IMR-90 (cell line): Measurements from ENCODE around the gene DNAJC30. TPM values are rescaled to one million over a fixed set of nuclear protein-coding genes. Genes with fewer than 3 reads are reported as not detected.

Experiments used
- ATAC-seq: fragments of 200-7000 bp; cut with Tn5 transposase; 2 replicates; pipeline ENCODE4 v1.9.1; 2020; ENCODE audit warnings: low read depth, mild to moderate bottlenecking, moderate library complexity
- BruUV-seq: library from RNA; stranded (reverse); fragments of 400-500 nt; replicated peaks from 2 replicates; lab custom pipeline; 2021; lab: Mats Ljungman, UMichigan
- CTCF ChIA-PET: fragments of 300-600 bp; formaldehyde crosslinking; extraction: SDS; loops from one replicate; lab custom pipeline; 2021; ENCODE audit warnings: antibody characterized with exemption; lab: Yijun Ruan, JAX
- POLR2A ChIA-PET: fragments of 300-600 bp; sonication (Branson Sonifier 250); formaldehyde crosslinking; loops from one replicate; lab custom pipeline; 2022; ENCODE audit warnings: antibody characterized with exemption; ENCODE audit not compliant: unreplicated experiment; lab: Charles Lee
- DNase-seq: peaks from one replicate; pipeline ENCODE4 v3.0.0; 2013
- H2AFZ ChIP-seq: replicated peaks from 2 replicates; pipeline ENCODE3; 2013; ENCODE audit warnings: low read length, mild to moderate bottlenecking; ENCODE audit not compliant: poor library complexity
- H2AK5ac ChIP-seq: 2 replicates; pipeline ENCODE4 v1.6.1; 2013; ENCODE audit warnings: low read depth, low read length, inconsistent platforms
- H2AK9ac ChIP-seq: replicated peaks from 2 replicates; pipeline ENCODE3; 2013; ENCODE audit warnings: mild to moderate bottlenecking, low read depth, low read length, moderate library complexity; ENCODE audit not compliant: poor library complexity
- H2BK120ac ChIP-seq: 2 replicates; pipeline ENCODE4 v1.6.1; 2013; ENCODE audit warnings: low read depth, low read length, inconsistent platforms
- H2BK15ac ChIP-seq: 3 replicates; pipeline ENCODE4 v1.6.1; 2013; ENCODE audit warnings: low read depth, low read length, inconsistent platforms
- H2BK20ac ChIP-seq: 2 replicates; pipeline ENCODE4 v1.6.1; 2013; ENCODE audit warnings: low read depth, mild to moderate bottlenecking, inconsistent platforms, low read length, moderate library complexity
- H2BK5ac ChIP-seq: 2 replicates; pipeline ENCODE4 v1.6.1; 2013; ENCODE audit warnings: mild to moderate bottlenecking, low read depth, low read length, inconsistent platforms; ENCODE audit not compliant: poor library complexity, severe bottlenecking
- H3K14ac ChIP-seq: replicated peaks from 2 replicates; pipeline ENCODE4 v1.6.1; 2013; ENCODE audit warnings: low read depth, low read length, inconsistent platforms
- H3K18ac ChIP-seq: 2 replicates; pipeline ENCODE4 v1.6.1; 2013; ENCODE audit warnings: low read depth, low read length, control low read depth
- H3K23ac ChIP-seq: 2 replicates; pipeline ENCODE4 v1.6.1; 2013; ENCODE audit warnings: low read depth, low read length, inconsistent platforms
- H3K27ac ChIP-seq: 2 replicates; pipeline ENCODE4 v1.5.1; 2013; ENCODE audit warnings: mild to moderate bottlenecking, control low read depth, low read length; ENCODE audit not compliant: insufficient read depth
- H3K27me3 ChIP-seq: 2 replicates; pipeline ENCODE4 v1.6.1; 2013; ENCODE audit warnings: low read length; ENCODE audit not compliant: control insufficient read depth, insufficient read depth
- H3K36me3 ChIP-seq: 2 replicates; pipeline ENCODE4 v1.6.1; 2013; ENCODE audit warnings: low read length, mixed read lengths; ENCODE audit not compliant: control insufficient read depth, insufficient read depth
- H3K4ac ChIP-seq: 2 replicates; pipeline ENCODE4 v1.6.1; 2013; ENCODE audit warnings: low read depth, low read length, inconsistent platforms
- H3K4me1 ChIP-seq: 2 replicates; pipeline ENCODE4 v1.6.1; 2013; ENCODE audit warnings: low read length, mixed read lengths; ENCODE audit not compliant: control insufficient read depth, insufficient read depth
- H3K4me2 ChIP-seq: 2 replicates; pipeline ENCODE4 v1.6.1; 2013; ENCODE audit warnings: low read depth, mild to moderate bottlenecking, control low read depth, low read length, moderate library complexity
- H3K4me3 ChIP-seq: 2 replicates; pipeline ENCODE4 v1.5.1; 2013; ENCODE audit warnings: low read depth, mild to moderate bottlenecking, control low read depth, low read length, moderate library complexity; ENCODE audit not compliant: insufficient read depth
- H3K56ac ChIP-seq: 2 replicates; pipeline ENCODE4 v1.6.1; 2013; ENCODE audit warnings: low read length, inconsistent platforms; ENCODE audit not compliant: insufficient read depth; ENCODE audit errors: extremely low read depth
- H3K79me1 ChIP-seq, 2 experiments: 2 replicates each; pipeline ENCODE4 v1.6.1; 2013; ENCODE audit warnings: low read length in 2 of 2, inconsistent platforms in 1 of 2, low read depth in 1 of 2
- H3K9ac ChIP-seq: 2 replicates; pipeline ENCODE4 v1.6.1; 2013; ENCODE audit warnings: low read depth, low read length, control low read depth
- H3K9me1 ChIP-seq: 2 replicates; pipeline ENCODE4 v1.6.1; 2013; ENCODE audit warnings: low read length, inconsistent platforms; ENCODE audit not compliant: insufficient read depth
- H3K9me3 ChIP-seq: 2 replicates; pipeline ENCODE4 v1.6.1; 2013; ENCODE audit warnings: low read length; ENCODE audit not compliant: control insufficient read depth, insufficient read depth
- H4K20me1 ChIP-seq: 2 replicates; pipeline ENCODE4 v1.6.1; 2013; ENCODE audit warnings: low read length, inconsistent platforms; ENCODE audit not compliant: insufficient read depth
- H4K5ac ChIP-seq: 2 replicates; pipeline ENCODE4 v1.6.1; 2013; ENCODE audit warnings: mild to moderate bottlenecking, low read depth, low read length, control low read depth
- H4K8ac ChIP-seq, 2 experiments: 2 replicates each; pipeline ENCODE4 v1.6.1; 2013; ENCODE audit warnings: low read depth in 2 of 2, low read length in 2 of 2, control low read depth in 1 of 2, inconsistent platforms in 1 of 2
- H4K91ac ChIP-seq: 2 replicates; pipeline ENCODE4 v1.6.1; 2013; ENCODE audit warnings: low read depth, low read length, inconsistent platforms; ENCODE audit not compliant: insufficient read depth
- BHLHE40 ChIP-seq: fragments of 150-350 bp; IDR thresholded peaks from 2 replicates; pipeline ENCODE4 v1.6.1; 2016; ENCODE audit warnings: mild to moderate bottlenecking, low read depth, low read length
- CHD1 ChIP-seq: IDR thresholded peaks from 2 replicates; pipeline ENCODE4 v1.6.1; 2012; ENCODE audit warnings: low read depth, low read length, improper control_type of control experiment
- ELK1 ChIP-seq: fragments of 150-350 bp; IDR thresholded peaks from 2 replicates; pipeline ENCODE4 v1.6.1; 2016; ENCODE audit warnings: low read depth, mild to moderate bottlenecking, low read length, moderate library complexity, borderline replicate concordance
- MAFK ChIP-seq: IDR thresholded peaks from 2 replicates; pipeline ENCODE4 v1.6.1; 2012; ENCODE audit warnings: low read depth, low read length, improper control_type of control experiment
- MAZ ChIP-seq: IDR thresholded peaks from 2 replicates; pipeline ENCODE4 v1.6.1; 2012; ENCODE audit warnings: low read depth, mild to moderate bottlenecking, low read length, improper control_type of control experiment, moderate library complexity, borderline replicate concordance
- MXI1 ChIP-seq: IDR thresholded peaks from 2 replicates; pipeline ENCODE4 v1.6.1; 2012; ENCODE audit warnings: low read depth, mild to moderate bottlenecking, low read length, moderate library complexity, borderline replicate concordance
- NFE2L2 ChIP-seq: fragments of 150-350 bp; IDR thresholded peaks from 2 replicates; pipeline ENCODE4 v1.6.1; 2016; ENCODE audit warnings: low read depth, mild to moderate bottlenecking, low read length
- SMC3 ChIP-seq: fragments of 150-350 bp; IDR thresholded peaks from 2 replicates; pipeline ENCODE4 v1.6.1; 2016; ENCODE audit warnings: low read depth, mild to moderate bottlenecking, antibody characterized with exemption, low read length, moderate library complexity
- USF2 ChIP-seq: fragments of 150-350 bp; IDR thresholded peaks from 2 replicates; pipeline ENCODE4 v1.6.1; 2017; ENCODE audit warnings: mild to moderate bottlenecking, antibody characterized with exemption, low read length, low read depth
- whole genome bisulfite sequencing, 2 experiments: methylation state at CpG; one replicate each; pipeline versions ENCODE4 v1.1.5 to v1.1.7; 2013; ENCODE audit warnings: missing lambda C conversion rate in 2 of 2; ENCODE audit not compliant: insufficient read length in 1 of 2; ENCODE audit errors: extremely low coverage in 2 of 2; 5-methylcytosine and 5-hydroxymethylcytosine counted together
- dilution Hi-C: fragments of 300-500 bp; cut with HindIII; formaldehyde crosslinking; loops from one replicate; pipeline ENCODE4 v1.14.3; 2018; ENCODE audit warnings: low sequenced_read_pairs; ENCODE audit not compliant: unreplicated experiment
- in situ Hi-C: fragments of 300-500 bp; cut with MboI; formaldehyde crosslinking; loops from 3 replicates; pipeline ENCODE4 v1.14.3; 2019; ENCODE audit warnings: low sequenced_read_pairs, inconsistent platforms, mixed read lengths
- intact Hi-C: fragments of 100-400 bp; cut with micrococcal nuclease; formaldehyde crosslinking; loops from 2 replicates; pipeline ENCODE4 v1.10.0; 2022
- polyA plus RNA-seq, 3 experiments: library from polyadenylated mRNA; depleted of rRNA; stranded (reverse); fragments of >200 nt; gene quantifications; 2 replicates each; pipeline ENCODE4 v1.2.3, GENCODE V29; 2012; ENCODE audit warnings: low replicate concordance in 1 of 3
- total RNA-seq: library from RNA; depleted of rRNA; stranded (reverse); fragments of >200 nt; gene quantifications from 2 replicates; pipeline ENCODE4 v1.2.3, GENCODE V29; 2012

The DNAJC30 gene
- total and polyA plus RNA-seq, 2 of the 4 experiments (the other 2 are of a cell fraction): 1.6 to 9.0 TPM

- H2AK5ac ChIP-seq: no peak overlapping the region
- no peak overlapping the region for H3K9ac ChIP-seq
- WGBS, 2 experiments: no CpG with 5 or more reads among the region's 2 CpGs
- CTCF ChIA-PET: no interaction called here
- H4K8ac ChIP-seq: no peak overlapping the region
- intact Hi-C loops (no loop called here), in situ Hi-C loops (loop anchor here (5.0 kb wide), 1 partner anchor 125 kb away; no protein-coding TSS in a partner anchor), dilution Hi-C loops (no loop called here)
- no TSS peak for BruUV-seq
- H2BK20ac ChIP-seq: no peak overlapping the region
- H4K5ac ChIP-seq: no peak overlapping the region
- no peaks in the 10 kb centered on the region for H4K20me1 ChIP-seq
- H3K56ac ChIP-seq: no peak overlapping the region
- H3K9me1 ChIP-seq: peaks cover 6% of the 10 kb centered on the region
- H3K4me2 ChIP-seq: no peak overlapping the region
- H2BK15ac ChIP-seq: no peak overlapping the region
- H2BK120ac ChIP-seq: no peak overlapping the region
- ATAC-seq (no peak), DNase-seq (no peak)
- H3K4me1 ChIP-seq: no peaks in the 10 kb centered on the region; the same call in 1 of the 2 replicates
- H2BK5ac ChIP-seq: no peak overlapping the region
- H3K4ac ChIP-seq: no peak overlapping the region
- no peak overlapping the region for H4K91ac ChIP-seq
- 0 out of 2 replicates have a peak, but pooled peaks cover 6% of the 10 kb centered on the region for H3K36me3 ChIP-seq
- H3K79me1 ChIP-seq: peaks cover 5 to 15% of the 10 kb centered on the region in 2 experiments; a peak in 3 of 4 replicates
- H3K27ac ChIP-seq: no peak overlapping the region
- H3K14ac ChIP-seq: no peak overlapping the region
- no peak overlapping the region for H2AFZ ChIP-seq
- H3K9me3 ChIP-seq: no peaks in the 10 kb centered on the region
- no peak overlapping the region for H3K4me3 ChIP-seq
- TF ChIP-seq NFE2L2 (no peak), SMC3 (no peak), MXI1 (no peak), USF2 (no peak), ELK1 (no peak), MAZ (no peak), MAFK (no peak), BHLHE40 (no peak), CHD1 (no peak)
- no peaks in the 10 kb centered on the region for H3K27me3 ChIP-seq
- no peak overlapping the region for H3K23ac ChIP-seq
- H3K18ac ChIP-seq: no peak overlapping the region
- H2AK9ac ChIP-seq: no peak overlapping the region
- POLR2A ChIA-PET: interaction anchor here (0.6 kb wide), 1 partner anchor 40 kb away, joined by 6 read pairs; no protein-coding TSS in a partner anchor
Observed at GRCh38 chr7:73732397-73732796, 49.1 kb upstream of the DNAJC30 start.
